Measurements from ENCODE around the gene ONECUT3.

DNA sequence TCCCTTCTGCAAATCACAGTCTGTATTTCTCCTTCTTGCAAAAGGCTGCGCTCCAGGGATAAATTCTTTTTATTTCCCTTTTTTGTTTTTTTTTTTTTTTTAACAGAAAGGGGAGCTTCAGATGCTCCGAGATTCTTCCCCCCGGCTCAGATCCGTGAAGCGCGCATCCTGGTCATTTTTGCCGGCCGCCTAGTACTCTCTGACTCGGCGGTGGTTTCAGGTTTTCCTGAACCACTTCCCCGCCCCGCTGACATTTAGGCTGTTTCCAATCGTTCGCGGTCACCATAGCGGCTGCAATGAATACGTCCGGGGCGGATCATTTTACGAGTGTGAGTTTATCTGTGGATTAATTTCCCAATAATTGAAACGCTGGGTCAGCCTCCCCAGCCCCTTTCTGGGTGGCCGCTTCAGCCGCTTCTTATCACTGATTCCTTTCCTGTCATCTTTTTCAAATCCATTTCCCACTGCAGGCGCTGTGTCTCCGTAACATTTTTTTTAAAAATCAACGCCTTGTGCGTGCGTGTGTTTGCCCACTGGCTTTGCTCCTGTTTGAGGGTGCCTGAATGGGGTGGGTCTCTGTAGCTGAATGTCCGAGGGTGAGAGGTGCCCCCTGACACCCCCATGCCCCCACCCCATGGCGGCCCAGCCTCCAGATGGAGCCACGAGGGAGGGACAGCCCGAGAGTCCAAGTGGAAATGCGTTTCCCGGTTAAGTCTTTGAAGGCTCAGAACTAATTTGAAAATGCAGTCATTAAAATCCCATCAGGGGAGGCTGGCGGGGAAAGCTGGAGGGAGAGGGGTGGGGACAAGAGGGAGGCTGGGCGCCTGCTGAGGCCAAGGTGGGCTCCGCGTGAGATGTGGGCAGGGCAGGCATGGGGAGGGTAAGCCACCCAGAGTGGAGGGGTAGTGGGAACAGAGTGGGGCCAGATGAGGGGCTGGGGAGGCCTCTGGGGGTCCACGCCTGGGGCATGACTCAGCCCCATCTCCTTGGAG lies 10.6 kb downstream of the ONECUT3 start:
- TF ChIP-seq, protein P1, sequence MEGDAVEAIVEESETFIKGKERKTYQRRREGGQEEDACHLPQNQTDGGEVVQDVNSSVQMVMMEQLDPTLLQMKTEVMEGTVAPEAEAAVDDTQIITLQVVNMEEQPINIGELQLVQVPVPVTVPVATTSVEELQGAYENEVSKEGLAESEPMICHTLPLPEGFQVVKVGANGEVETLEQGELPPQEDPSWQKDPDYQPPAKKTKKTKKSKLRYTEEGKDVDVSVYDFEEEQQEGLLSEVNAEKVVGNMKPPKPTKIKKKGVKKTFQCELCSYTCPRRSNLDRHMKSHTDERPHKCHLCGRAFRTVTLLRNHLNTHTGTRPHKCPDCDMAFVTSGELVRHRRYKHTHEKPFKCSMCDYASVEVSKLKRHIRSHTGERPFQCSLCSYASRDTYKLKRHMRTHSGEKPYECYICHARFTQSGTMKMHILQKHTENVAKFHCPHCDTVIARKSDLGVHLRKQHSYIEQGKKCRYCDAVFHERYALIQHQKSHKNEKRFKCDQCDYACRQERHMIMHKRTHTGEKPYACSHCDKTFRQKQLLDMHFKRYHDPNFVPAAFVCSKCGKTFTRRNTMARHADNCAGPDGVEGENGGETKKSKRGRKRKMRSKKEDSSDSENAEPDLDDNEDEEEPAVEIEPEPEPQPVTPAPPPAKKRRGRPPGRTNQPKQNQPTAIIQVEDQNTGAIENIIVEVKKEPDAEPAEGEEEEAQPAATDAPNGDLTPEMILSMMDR (IDR thresholded peaks at IDR 0.05) = no peak
- TF ChIP-seq POLR2A (IDR thresholded peaks at IDR 0.05) = no peak

All from breast epithelium (tissue), 3 donors.